Measurements from ENCODE around the gene EFNA5. TPM values are rescaled to one million over a fixed set of nuclear protein-coding genes. Genes with fewer than 3 reads are reported as not detected.
A peak's percentile ranks its signal among the peaks of the same experiment; 100 is the strongest.

The EFNA5 gene
- 1 to 10 TPM; 3.4 to 4.9 TPM for polyA plus RNA-seq

GRCh38 chr5:107670932-107671741, at the start of gene EFNA5:
EFNA5 (minus strand) TSS chr5:107670937.
- Histone ChIP-seq H3K4me1 (ENCODE audit: control insufficient read depth in 2 of 2, insufficient read depth in 2 of 2, low read length in 1 of 2) (peaks cover 0 to 3% of the 10 kb centered on the region in 2 donors), H3K27ac (ENCODE audit: low read depth in 2 of 2, low read length in 1 of 2) (peak within 1 kb of the TSS; percentile 84 to 95), H3K36me3 (ENCODE audit: control insufficient read depth in 2 of 2, insufficient read depth in 2 of 2, low read length in 1 of 2) (no peaks in the 10 kb centered on the region), H3K9me3 (ENCODE audit: control insufficient read depth in 2 of 2, insufficient read depth in 1 of 2, low read depth in 1 of 2, low read length in 1 of 2) (no peaks in the 10 kb centered on the region), H3K27me3 (ENCODE audit: control insufficient read depth in 1 of 2, insufficient read depth in 2 of 2, low read length in 2 of 2) (no peaks in the 10 kb centered on the region), H3K4me3 (ENCODE audit: low read depth in 1 of 2, low read length in 2 of 2) (peak within 1 kb of the TSS; percentile 61 to 72)
- WGBS, 2 donors = 1% methylated on average over 66 to 84 of the region's 84 CpGs

DNA sequence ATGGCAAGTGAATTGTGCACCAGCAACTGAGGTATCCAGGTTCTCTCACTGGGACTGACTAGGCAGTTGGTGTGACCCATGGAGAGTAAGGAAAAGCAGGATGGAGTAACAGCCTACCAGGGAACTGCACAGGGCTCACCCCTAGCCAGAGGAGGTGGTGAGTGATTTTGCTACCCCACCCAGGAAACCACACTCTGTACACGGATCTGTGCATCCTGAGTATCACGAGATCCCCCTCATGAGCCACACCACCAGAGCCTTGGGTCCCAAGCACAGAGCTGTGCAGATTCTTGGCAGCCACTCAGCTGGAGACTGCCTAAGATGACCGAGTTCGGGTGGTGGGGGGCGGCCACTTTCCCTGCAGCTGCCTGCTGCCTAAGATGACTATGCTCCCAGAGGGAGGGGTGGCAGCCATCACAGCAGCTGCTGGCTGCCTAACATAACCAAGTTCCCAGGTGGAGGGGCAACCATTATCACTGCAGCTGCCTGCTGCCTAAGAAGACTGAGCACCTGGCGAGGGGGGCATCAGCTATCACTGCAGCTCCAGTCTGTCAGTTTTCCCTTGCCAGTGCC, 48.4 kb upstream of the EFNA5 start:
- 86 to 88% methylated on average over 6 of the region's 6 CpGs for WGBS, 2 donors

GRCh38 chr5:107717816-107718215, 47.1 kb upstream of the EFNA5 start:
- no peak overlapping the region for H3K27ac ChIP-seq (ENCODE audit: low read depth in 2 of 2, low read length in 1 of 2)

More for the DNA sequence above, 48.4 kb upstream of the EFNA5 start:
- Histone ChIP-seq H3K36me3 (ENCODE audit: control insufficient read depth in 2 of 2, insufficient read depth in 2 of 2, low read length in 1 of 2) (no peaks in the 10 kb centered on the region), H3K4me3 (ENCODE audit: low read depth in 1 of 2, low read length in 2 of 2) (no peak overlapping the region), H3K9me3 (ENCODE audit: control insufficient read depth in 2 of 2, insufficient read depth in 1 of 2, low read depth in 1 of 2, low read length in 1 of 2) (peaks cover 0 to 8% of the 10 kb centered on the region in 2 donors), H3K27me3 (ENCODE audit: control insufficient read depth in 1 of 2, insufficient read depth in 2 of 2, low read length in 2 of 2) (no peaks in the 10 kb centered on the region), H3K27ac (ENCODE audit: low read depth in 2 of 2, low read length in 1 of 2) (no peak overlapping the region), H3K4me1 (ENCODE audit: control insufficient read depth in 2 of 2, insufficient read depth in 2 of 2, low read length in 1 of 2) (no peaks in the 10 kb centered on the region)

GRCh38 chr5:107713228-107713627, 42.5 kb upstream of the EFNA5 start:
- Histone ChIP-seq H3K4me1 (ENCODE audit: control insufficient read depth in 2 of 2, insufficient read depth in 2 of 2, low read length in 1 of 2) (no peaks in the 10 kb centered on the region), H3K27ac (ENCODE audit: low read depth in 2 of 2, low read length in 1 of 2) (no peak overlapping the region), H3K9me3 (ENCODE audit: control insufficient read depth in 2 of 2, insufficient read depth in 1 of 2, low read depth in 1 of 2, low read length in 1 of 2) (no peaks in the 10 kb centered on the region), H3K27me3 (ENCODE audit: control insufficient read depth in 1 of 2, insufficient read depth in 2 of 2, low read length in 2 of 2) (no peaks in the 10 kb centered on the region), H3K4me3 (ENCODE audit: low read depth in 1 of 2, low read length in 2 of 2) (no peak overlapping the region), H3K36me3 (ENCODE audit: control insufficient read depth in 2 of 2, insufficient read depth in 2 of 2, low read length in 1 of 2) (no peaks in the 10 kb centered on the region)
- WGBS, 2 donors = 61 to 66% methylated on average over 5 of the region's 5 CpGs

More at GRCh38 chr5:107717816-107718215, 47.1 kb upstream of the EFNA5 start:
- no peaks in the 10 kb centered on the region for H3K4me1 ChIP-seq (ENCODE audit: control insufficient read depth in 2 of 2, insufficient read depth in 2 of 2, low read length in 1 of 2)
- no peaks in the 10 kb centered on the region for H3K27me3 ChIP-seq (ENCODE audit: control insufficient read depth in 1 of 2, insufficient read depth in 2 of 2, low read length in 2 of 2)
- no peaks in the 10 kb centered on the region for H3K36me3 ChIP-seq (ENCODE audit: control insufficient read depth in 2 of 2, insufficient read depth in 2 of 2, low read length in 1 of 2)
- H3K4me3 ChIP-seq (ENCODE audit: low read depth in 1 of 2, low read length in 2 of 2) = no peak overlapping the region
- peaks cover 0 to 8% of the 10 kb centered on the region in 2 donors for H3K9me3 ChIP-seq (ENCODE audit: control insufficient read depth in 2 of 2, insufficient read depth in 1 of 2, low read depth in 1 of 2, low read length in 1 of 2)
- 84 to 88% methylated on average over 1 of the region's 1 CpG for WGBS, 2 donors

- Histone ChIP-seq H3K36me3 (ENCODE audit: control insufficient read depth in 2 of 2, insufficient read depth in 2 of 2, low read length in 1 of 2) (no peaks in the 10 kb centered on the region), H3K4me3 (ENCODE audit: low read depth in 1 of 2, low read length in 2 of 2) (no peak overlapping the region), H3K27ac (ENCODE audit: low read depth in 2 of 2, low read length in 1 of 2) (no peak overlapping the region), H3K9me3 (ENCODE audit: control insufficient read depth in 2 of 2, insufficient read depth in 1 of 2, low read depth in 1 of 2, low read length in 1 of 2) (no peaks in the 10 kb centered on the region), H3K27me3 (ENCODE audit: control insufficient read depth in 1 of 2, insufficient read depth in 2 of 2, low read length in 2 of 2) (no peaks in the 10 kb centered on the region), H3K4me1 (ENCODE audit: control insufficient read depth in 2 of 2, insufficient read depth in 2 of 2, low read length in 1 of 2) (no peaks in the 10 kb centered on the region)
- WGBS, 2 donors = 77 to 81% methylated on average over 2 of the region's 2 CpGs
These were observed 41.7 kb upstream of the EFNA5 start for GRCh38 chr5:107712359-107712870.

- no peaks in the 10 kb centered on the region for H3K27me3 ChIP-seq (ENCODE audit: control insufficient read depth in 1 of 2, insufficient read depth in 2 of 2, low read length in 2 of 2)
- H3K27ac ChIP-seq (ENCODE audit: low read depth in 2 of 2, low read length in 1 of 2) = no peak overlapping the region
- H3K9me3 ChIP-seq (ENCODE audit: control insufficient read depth in 2 of 2, insufficient read depth in 1 of 2, low read depth in 1 of 2, low read length in 1 of 2) = no peaks in the 10 kb centered on the region
- no peak overlapping the region for H3K4me3 ChIP-seq (ENCODE audit: low read depth in 1 of 2, low read length in 2 of 2)
- H3K4me1 ChIP-seq (ENCODE audit: control insufficient read depth in 2 of 2, insufficient read depth in 2 of 2, low read length in 1 of 2) = no peaks in the 10 kb centered on the region
- H3K36me3 ChIP-seq (ENCODE audit: control insufficient read depth in 2 of 2, insufficient read depth in 2 of 2, low read length in 1 of 2) = no peaks in the 10 kb centered on the region
- WGBS, 2 donors = 64 to 69% methylated on average over 5 of the region's 5 CpGs
These were observed 34.8 kb upstream of the EFNA5 start for GRCh38 chr5:107705402-107706014.

DNA sequence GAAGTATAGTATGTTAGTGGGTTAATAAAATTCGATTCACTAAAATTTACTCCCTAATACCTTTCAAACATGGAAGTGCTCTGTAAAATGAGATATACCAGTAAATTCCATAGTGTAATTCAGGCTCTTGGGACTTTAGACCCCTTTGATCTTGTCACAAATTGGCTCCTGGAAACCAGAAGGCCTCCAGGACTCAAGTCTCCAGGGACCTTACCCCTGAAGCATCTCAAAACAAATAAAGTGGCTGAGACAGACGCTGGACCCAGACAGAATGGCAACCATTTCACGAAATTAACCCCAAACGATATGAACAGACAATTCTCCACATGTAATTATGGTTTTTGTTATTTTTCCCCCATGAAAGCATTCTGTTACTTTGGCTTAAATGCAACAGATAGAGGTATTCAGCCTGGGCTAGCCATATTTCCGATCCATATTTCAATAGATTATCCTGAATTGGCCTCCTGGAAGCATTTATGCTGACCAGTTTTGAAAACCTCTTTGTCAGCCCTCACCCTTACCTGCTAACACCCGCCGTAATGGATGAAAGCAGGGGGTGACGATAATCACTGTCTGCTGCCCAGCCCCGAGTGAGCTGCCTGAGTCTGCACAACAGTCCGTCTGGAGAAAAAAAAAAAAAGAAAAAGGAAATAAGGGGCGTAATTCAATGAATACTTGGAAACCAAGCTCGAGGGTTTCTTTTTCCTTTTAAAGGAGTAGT, 34.1 kb upstream of the EFNA5 start:
- Histone ChIP-seq H3K4me3 (ENCODE audit: low read depth in 1 of 2, low read length in 2 of 2) (no peak overlapping the region), H3K27ac (ENCODE audit: low read depth in 2 of 2, low read length in 1 of 2) (no peak overlapping the region), H3K4me1 (ENCODE audit: control insufficient read depth in 2 of 2, insufficient read depth in 2 of 2, low read length in 1 of 2) (no peaks in the 10 kb centered on the region), H3K36me3 (ENCODE audit: control insufficient read depth in 2 of 2, insufficient read depth in 2 of 2, low read length in 1 of 2) (no peaks in the 10 kb centered on the region), H3K27me3 (ENCODE audit: control insufficient read depth in 1 of 2, insufficient read depth in 2 of 2, low read length in 2 of 2) (no peaks in the 10 kb centered on the region), H3K9me3 (ENCODE audit: control insufficient read depth in 2 of 2, insufficient read depth in 1 of 2, low read depth in 1 of 2, low read length in 1 of 2) (no peaks in the 10 kb centered on the region)
- WGBS, 2 donors = 49 to 53% methylated on average over 12 of the region's 12 CpGs

- Histone ChIP-seq H3K27me3 (ENCODE audit: control insufficient read depth in 1 of 2, insufficient read depth in 2 of 2, low read length in 2 of 2) (no peaks in the 10 kb centered on the region), H3K9me3 (ENCODE audit: control insufficient read depth in 2 of 2, insufficient read depth in 1 of 2, low read depth in 1 of 2, low read length in 1 of 2) (no peaks in the 10 kb centered on the region), H3K4me3 (ENCODE audit: low read depth in 1 of 2, low read length in 2 of 2) (no peak overlapping the region), H3K36me3 (ENCODE audit: control insufficient read depth in 2 of 2, insufficient read depth in 2 of 2, low read length in 1 of 2) (no peaks in the 10 kb centered on the region), H3K27ac (ENCODE audit: low read depth in 2 of 2, low read length in 1 of 2) (no peak overlapping the region), H3K4me1 (ENCODE audit: control insufficient read depth in 2 of 2, insufficient read depth in 2 of 2, low read length in 1 of 2) (no peaks in the 10 kb centered on the region)
These were observed 29.7 kb upstream of the EFNA5 start for GRCh38 chr5:107700481-107700880.

- 80 to 84% methylated on average over 1 of the region's 1 CpG for WGBS, 2 donors
- H3K4me1 ChIP-seq (ENCODE audit: control insufficient read depth in 2 of 2, insufficient read depth in 2 of 2, low read length in 1 of 2) = no peaks in the 10 kb centered on the region
- no peaks in the 10 kb centered on the region for H3K36me3 ChIP-seq (ENCODE audit: control insufficient read depth in 2 of 2, insufficient read depth in 2 of 2, low read length in 1 of 2)
- H3K4me3 ChIP-seq (ENCODE audit: low read depth in 1 of 2, low read length in 2 of 2) = no peak overlapping the region
- no peaks in the 10 kb centered on the region for H3K9me3 ChIP-seq (ENCODE audit: control insufficient read depth in 2 of 2, insufficient read depth in 1 of 2, low read depth in 1 of 2, low read length in 1 of 2)
- no peak overlapping the region for H3K27ac ChIP-seq (ENCODE audit: low read depth in 2 of 2, low read length in 1 of 2)
- no peaks in the 10 kb centered on the region for H3K27me3 ChIP-seq (ENCODE audit: control insufficient read depth in 1 of 2, insufficient read depth in 2 of 2, low read length in 2 of 2)
These were observed 28.7 kb upstream of the EFNA5 start for GRCh38 chr5:107699425-107699824.

Data from esophagus (tissue), 2 donors.